Measurements from ENCODE around the gene LGR6.

Gene LGR6

GRCh38 chr1:202235856-202236837 lies 42.5 kb downstream of the LGR6 start (continued):
- TF ChIP-seq ZNF623 (tag by site-specific recombination; IDR thresholded peaks at IDR 0.05), result no peak
- no peak for TF ChIP-seq ZNF518A (tag by site-specific recombination; conservative IDR thresholded peaks at IDR 0.05; ENCODE audit: low read depth)
- peak; percentile 70 for TF ChIP-seq PRDM10 (tag by site-specific recombination; IDR thresholded peaks at IDR 0.05)
- TF ChIP-seq KLF8 (tag by site-specific recombination; IDR thresholded peaks at IDR 0.05), result no peak
- TF ChIP-seq ZNF362 (tag by site-specific recombination; IDR thresholded peaks at IDR 0.05), result no peak
- no peak for TF ChIP-seq ZBTB48 (tag by site-specific recombination; IDR thresholded peaks at IDR 0.05)
- TF ChIP-seq ZNF354C (tag by site-specific recombination; IDR thresholded peaks at IDR 0.05; ENCODE audit: borderline replicate concordance, low read depth), result no peak
- 0 out of 2 replicates have a peak, but pooled peaks have one; percentile 11 for TF ChIP-seq ZBTB8A (tag by site-specific recombination; IDR thresholded peaks at IDR 0.05)
- TF ChIP-seq ZNF514 (tag by site-specific recombination; IDR thresholded peaks at IDR 0.05), result no peak
- TF ChIP-seq ZNF248 (tag by site-specific recombination; IDR thresholded peaks at IDR 0.05), result no peak
- TF ChIP-seq ZSCAN4 (tag by site-specific recombination; IDR thresholded peaks at IDR 0.05), result no peak
- 0 out of 2 replicates have a peak, but pooled peaks have one; percentile 29 for TF ChIP-seq RBAK (tag by site-specific recombination; IDR thresholded peaks at IDR 0.05)
- no peak for TF ChIP-seq ZBTB1 (tag by site-specific recombination; IDR thresholded peaks at IDR 0.05)
- TF ChIP-seq ZNF404 (tag by site-specific recombination; IDR thresholded peaks at IDR 0.05), result no peak
- no peak for TF ChIP-seq ZFP41 (tag by site-specific recombination; IDR thresholded peaks at IDR 0.05; ENCODE audit: borderline replicate concordance)
- TF ChIP-seq ZNF843 (tag by site-specific recombination; IDR thresholded peaks at IDR 0.05), result no peak
- no peak for TF ChIP-seq ZSCAN23 (tag by site-specific recombination; IDR thresholded peaks at IDR 0.05)
- no peak for TF ChIP-seq ZNF398 (tag by site-specific recombination; IDR thresholded peaks at IDR 0.05)
- TF ChIP-seq ZSCAN30 (tag by site-specific recombination; IDR thresholded peaks at IDR 0.05), result peak; percentile 86
- no peak for TF ChIP-seq SCRT2 (tag by site-specific recombination; IDR thresholded peaks at IDR 0.05)
- no peak for TF ChIP-seq YY1 (tag by site-specific recombination; IDR thresholded peaks at IDR 0.05)
- TF ChIP-seq ZNF366 (tag by site-specific recombination; conservative IDR thresholded peaks at IDR 0.05), result peak; percentile 39
- no peak for TF ChIP-seq BCL6B (tag by site-specific recombination; IDR thresholded peaks at IDR 0.05)
- TF ChIP-seq ZNF785 (tag by site-specific recombination; IDR thresholded peaks at IDR 0.05), result no peak
- TF ChIP-seq FEZF1 (tag by site-specific recombination; IDR thresholded peaks at IDR 0.05), result no peak
